Ishikawa (cell line): ENCODE results near the gene CDC123.
A peak's percentile ranks its signal among the peaks of the same experiment; 100 is the strongest.

Experiments
- CEBPB ChIP-seq: IDR thresholded peaks from 2 replicates; pipeline ENCODE4 v1.6.1; 2012
- CREB1 ChIP-seq: IDR thresholded peaks from 2 replicates; pipeline ENCODE4 v1.6.1; 2012; ENCODE audit warnings: low read depth
- EGR1 ChIP-seq: IDR thresholded peaks from 2 replicates; pipeline ENCODE4 v1.6.1; 2012
- EP300 ChIP-seq: IDR thresholded peaks from 2 replicates; pipeline ENCODE4 v1.6.1; 2012; ENCODE audit warnings: borderline replicate concordance
- FOXM1 ChIP-seq: IDR thresholded peaks from 2 replicates; pipeline ENCODE4 v1.6.1; 2012; ENCODE audit warnings: low read depth, borderline replicate concordance
- MAX ChIP-seq: IDR thresholded peaks from 2 replicates; pipeline ENCODE4 v1.6.1; 2012
- NFIC ChIP-seq: IDR thresholded peaks from 2 replicates; pipeline ENCODE4 v1.6.1; 2012
- RAD21 ChIP-seq: IDR thresholded peaks from 2 replicates; pipeline ENCODE4 v1.6.1; 2012; ENCODE audit warnings: low read depth
- REST ChIP-seq: IDR thresholded peaks from 2 replicates; pipeline ENCODE4 v1.6.1; 2012; ENCODE audit warnings: low read depth, mild to moderate bottlenecking
- TAF1 ChIP-seq: IDR thresholded peaks from 2 replicates; pipeline ENCODE4 v1.6.1; 2012; ENCODE audit warnings: low read depth, mild to moderate bottlenecking
- TCF12 ChIP-seq: IDR thresholded peaks from 2 replicates; pipeline ENCODE4 v1.6.1; 2012; ENCODE audit warnings: low read depth
- TEAD4 ChIP-seq: IDR thresholded peaks from 2 replicates; pipeline ENCODE4 v1.6.1; 2012
- USF1 ChIP-seq: IDR thresholded peaks from 2 replicates; pipeline ENCODE4 v1.6.1; 2012
- YY1 ChIP-seq: IDR thresholded peaks from 2 replicates; pipeline ENCODE4 v1.6.1; 2012; ENCODE audit warnings: low read depth
- ZBTB7A ChIP-seq: IDR thresholded peaks from 2 replicates; pipeline ENCODE4 v1.6.1; 2012; ENCODE audit warnings: low read depth

CDC123 gene

GRCh38 chr10:12238821-12239220 lies 42.8 kb downstream of the CDC123 start:
- TF ChIP-seq CEBPB = no peak
- TF ChIP-seq TEAD4 = no peak
- no peak for TF ChIP-seq YY1
- no peak for TF ChIP-seq EGR1
- no peak for TF ChIP-seq USF1
- TF ChIP-seq CREB1 = no peak
- no peak for TF ChIP-seq MAX
- no peak for TF ChIP-seq FOXM1
- no peak for TF ChIP-seq RAD21
- no peak for TF ChIP-seq REST
- no peak for TF ChIP-seq TAF1

- no peak for TF ChIP-seq EGR1
- no peak for TF ChIP-seq TCF12
These were observed 46.0 kb downstream of the CDC123 start for GRCh38 chr10:12241810-12242529.

GRCh38 chr10:12243864-12244620 lies 48.1 kb downstream of the CDC123 start:
- no peak for TF ChIP-seq FOXM1
- TF ChIP-seq TEAD4 = no peak

- TF ChIP-seq TCF12 (no peak), NFIC (no peak), EP300 (no peak), EGR1 (no peak), CEBPB (no peak), REST (no peak), TEAD4 (no peak), RAD21 (no peak), ZBTB7A (no peak), MAX (no peak), FOXM1 (no peak), YY1 (no peak), CREB1 (no peak), TAF1 (no peak), USF1 (no peak)
These were observed 54.2 kb downstream of the CDC123 start for GRCh38 chr10:12250181-12250580.

GRCh38 chr10:12251581-12251980 lies 55.6 kb downstream of the CDC123 start:
- TF ChIP-seq USF1 = no peak

- peak; percentile 35; the same call in 1 of the 2 replicates for TF ChIP-seq RAD21
- no peak for TF ChIP-seq CEBPB
These were observed 57.0 kb downstream of the CDC123 start for GRCh38 chr10:12252882-12253546.
